NCI-H2196 (cell line): ENCODE data around the gene ZNF654.
"Not testable (repeated sequence)": the region's sequence is repeated elsewhere in the genome, so short reads cannot be mapped to it uniquely, and the experiment has no call there.

ENCODE experiments used
- DNase-seq: peaks from one replicate; lab custom pipeline; 2025; ENCODE audit not compliant: unreplicated experiment; lab: John Stamatoyannopoulos, UW

The ZNF654 gene

DNA sequence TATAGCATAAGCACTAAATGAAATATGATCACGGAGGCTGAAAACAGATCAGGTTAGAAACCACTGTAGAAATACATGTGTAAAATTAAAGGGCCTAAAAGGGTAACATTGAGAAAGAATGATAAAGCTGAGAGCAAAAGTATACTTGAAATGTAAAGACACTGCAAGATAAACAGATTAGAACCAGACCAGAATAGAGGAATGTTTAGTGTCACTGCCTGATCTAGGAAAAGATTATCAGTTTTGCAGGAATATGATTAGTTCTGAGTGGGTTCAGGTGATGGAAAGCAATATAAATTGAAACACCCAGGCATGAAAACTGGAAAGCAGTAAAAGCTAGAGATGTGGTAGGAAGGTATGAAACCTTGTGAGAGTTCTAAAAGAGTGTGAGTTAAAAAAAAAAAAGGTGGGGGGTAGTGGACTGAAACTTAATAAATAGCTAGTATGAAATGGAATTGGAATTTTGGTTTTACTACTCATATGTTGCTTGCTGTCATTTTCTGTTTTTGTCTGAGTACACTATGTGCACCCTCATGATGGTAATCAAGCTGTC lies 74.7 kb downstream of the ZNF654 start:
- DNase-seq, result no peak

DNA sequence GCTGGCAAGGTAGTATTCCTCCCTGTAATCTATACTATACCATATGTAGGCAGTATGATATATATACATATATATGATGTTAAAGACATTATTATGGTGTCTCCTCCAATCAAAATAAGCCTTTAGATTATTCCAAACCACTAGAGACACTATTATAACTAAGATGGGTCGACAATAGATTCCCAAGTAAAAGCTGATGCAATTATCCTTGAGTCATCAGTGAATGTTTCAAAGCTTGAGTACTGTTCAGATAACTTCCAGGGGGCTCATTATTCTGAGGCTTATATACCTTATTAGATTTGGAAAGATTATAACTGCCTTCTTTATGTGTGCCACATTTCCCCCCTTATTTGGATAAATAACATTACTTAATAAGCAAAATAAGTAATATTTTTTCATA lies 78.8 kb downstream of the ZNF654 start:
- DNase-seq, result no peak

DNA sequence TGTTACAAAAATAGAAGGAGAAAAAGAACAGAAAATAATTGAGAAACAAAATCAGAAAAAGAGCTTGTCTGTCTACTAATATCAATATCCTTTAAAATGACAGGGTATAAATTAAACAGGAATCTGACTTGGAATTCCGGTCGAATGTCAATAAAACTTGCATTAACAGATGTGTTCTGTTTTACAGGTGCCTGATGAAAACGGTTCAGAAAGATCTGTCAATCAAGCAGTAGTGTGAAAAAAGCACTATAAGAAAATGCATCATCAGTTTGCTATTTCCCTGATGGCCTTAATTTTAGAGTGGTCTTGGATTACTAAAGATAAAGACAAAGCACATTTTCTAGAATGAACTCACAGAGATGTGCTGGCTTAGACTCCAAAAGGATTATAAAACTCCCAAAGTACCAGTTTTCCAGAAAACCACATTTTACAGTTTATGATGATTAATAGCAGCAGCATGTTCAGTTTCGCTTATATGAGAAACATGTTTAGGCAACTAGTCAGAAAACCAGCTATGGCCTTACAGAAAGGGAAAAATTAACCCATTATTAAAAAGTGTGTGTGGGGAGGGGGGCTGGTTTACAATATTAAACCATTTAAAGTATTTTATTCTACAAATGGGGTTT lies 82.5 kb downstream of the ZNF654 start:
- no peak for DNase-seq

DNA sequence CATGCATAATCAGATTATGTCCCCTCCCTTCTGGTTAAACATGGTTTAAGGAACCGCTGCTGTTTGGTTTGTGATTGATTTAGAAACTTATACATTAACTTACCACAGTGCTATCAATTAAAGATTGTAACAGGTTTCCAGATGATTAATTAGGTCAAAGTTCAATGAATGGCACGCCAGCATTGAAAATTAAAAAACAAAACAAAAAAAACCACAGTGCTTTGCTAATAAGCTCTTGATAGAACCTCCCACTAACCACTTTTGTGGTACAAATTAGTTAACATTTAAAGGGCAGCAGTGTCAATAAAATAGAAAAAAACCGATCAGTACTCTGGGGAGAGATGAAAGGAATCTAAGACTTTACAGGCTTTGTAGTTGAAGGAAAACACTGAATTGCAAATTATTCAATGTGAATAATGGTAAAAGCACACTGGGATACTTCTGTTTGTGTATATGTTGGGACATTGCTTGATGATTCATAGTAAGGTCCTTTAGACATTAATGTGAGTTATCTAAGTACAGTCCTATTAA lies 83.1 kb downstream of the ZNF654 start:
- DNase-seq, result no peak

DNA sequence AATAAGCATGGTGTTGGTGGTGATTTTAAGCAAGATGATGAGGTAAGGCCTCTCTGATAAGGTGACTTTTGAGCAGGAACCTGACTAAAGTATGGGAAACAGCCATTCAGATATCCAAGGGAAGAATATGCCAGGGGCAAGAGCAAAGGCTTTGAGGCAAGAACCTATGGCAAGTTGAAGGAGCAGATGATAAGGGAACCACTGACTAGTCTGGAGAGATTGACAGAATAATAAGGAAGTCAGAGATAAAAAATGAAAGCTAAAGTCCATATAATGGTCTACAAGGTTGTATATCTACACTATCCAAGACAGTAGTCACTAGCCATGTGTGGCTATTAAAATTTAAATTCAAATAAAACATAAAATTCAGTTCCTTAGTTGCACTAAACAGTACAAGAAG lies 88.2 kb downstream of the ZNF654 start:
- DNase-seq, result no peak

DNA sequence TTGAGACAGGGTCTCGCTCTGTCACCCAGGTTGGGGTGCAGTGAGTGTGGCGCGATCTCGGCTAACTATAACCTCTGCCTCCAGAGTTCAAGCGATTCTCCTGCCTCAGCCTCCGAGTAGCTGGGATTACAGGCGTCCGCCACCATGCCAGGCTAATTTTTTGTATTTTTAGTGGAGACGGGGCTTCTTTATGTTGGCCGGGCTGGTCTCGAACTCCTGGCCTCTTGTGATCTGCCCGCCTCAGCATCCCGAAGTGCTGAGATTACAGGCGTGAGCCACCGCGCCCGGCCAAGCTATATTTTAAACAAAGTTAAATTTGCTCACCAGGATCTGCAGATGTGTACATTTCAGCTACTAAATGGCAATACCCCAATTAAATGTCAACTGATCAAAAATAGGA lies 89.6 kb downstream of the ZNF654 start:
- DNase-seq, result no peak

DNA sequence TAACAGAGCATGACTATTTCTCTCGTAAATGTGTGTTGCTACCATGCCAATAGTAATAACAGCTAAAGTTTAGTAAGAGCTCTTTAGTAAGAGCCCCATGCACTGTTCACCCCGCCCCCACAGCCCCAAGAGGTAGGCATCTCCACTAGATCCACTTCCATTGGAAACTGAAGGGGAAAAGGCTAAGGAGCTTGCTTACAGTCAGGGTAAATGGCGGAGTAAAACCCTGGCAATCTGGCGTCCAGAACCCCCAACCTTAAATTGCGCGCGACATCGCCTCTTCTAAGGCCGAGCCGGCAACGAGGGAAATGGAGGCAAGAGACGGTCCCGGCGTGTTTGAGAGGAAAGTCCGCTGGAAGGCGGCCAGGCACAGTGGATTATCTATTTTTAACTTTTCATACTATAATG lies 90.0 kb downstream of the ZNF654 start:
- DNase-seq, result peak; percentile 36

DNA sequence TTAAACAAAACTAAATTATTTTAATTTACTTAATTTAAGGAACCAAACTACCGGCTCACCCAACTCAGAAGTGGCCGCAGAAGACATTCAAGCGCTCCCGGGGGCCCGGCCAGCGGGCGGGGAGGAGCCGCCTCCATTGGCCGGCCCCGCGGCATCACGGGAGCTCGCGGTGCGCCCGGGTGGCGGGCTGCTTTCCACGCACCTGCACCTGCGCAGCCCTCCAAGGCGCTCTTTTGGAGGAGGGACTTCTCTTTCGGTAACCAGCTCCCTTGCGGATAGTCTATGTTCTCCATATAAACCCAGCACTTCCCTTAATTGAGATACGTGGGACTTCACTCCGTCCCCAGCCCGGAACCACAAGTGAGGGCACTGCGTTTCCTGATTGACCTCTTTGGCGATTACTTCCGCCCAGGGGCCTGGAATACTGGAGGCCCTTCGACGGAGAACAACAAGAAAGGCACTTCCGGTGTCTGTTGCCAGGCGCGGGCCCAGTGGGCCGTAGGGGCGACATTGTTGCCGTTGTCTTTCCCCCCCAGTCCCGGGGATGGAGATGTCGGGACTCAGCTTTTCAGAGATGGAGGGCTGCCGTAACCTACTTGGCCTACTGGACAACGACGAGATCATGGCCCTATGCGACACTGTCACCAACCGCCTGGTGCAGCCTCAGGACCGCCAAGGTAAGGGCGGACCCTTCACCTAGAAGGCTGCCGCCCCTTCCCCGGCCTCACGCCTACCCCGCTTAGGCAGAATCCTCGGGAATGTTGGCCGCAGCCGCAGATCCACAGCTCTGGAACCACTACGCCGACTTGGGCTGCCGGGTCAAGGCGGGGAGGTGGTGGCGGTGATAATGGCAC lies 90.7 kb downstream of the ZNF654 start, which contains the start of gene C3orf38:
Gene C3orf38, plus strand, starts transcription at position 451 of the 854 bp plus-strand sequence. Its CDS starts 94 bp downstream, at position 545.
- peak; percentile 71 for DNase-seq

DNA sequence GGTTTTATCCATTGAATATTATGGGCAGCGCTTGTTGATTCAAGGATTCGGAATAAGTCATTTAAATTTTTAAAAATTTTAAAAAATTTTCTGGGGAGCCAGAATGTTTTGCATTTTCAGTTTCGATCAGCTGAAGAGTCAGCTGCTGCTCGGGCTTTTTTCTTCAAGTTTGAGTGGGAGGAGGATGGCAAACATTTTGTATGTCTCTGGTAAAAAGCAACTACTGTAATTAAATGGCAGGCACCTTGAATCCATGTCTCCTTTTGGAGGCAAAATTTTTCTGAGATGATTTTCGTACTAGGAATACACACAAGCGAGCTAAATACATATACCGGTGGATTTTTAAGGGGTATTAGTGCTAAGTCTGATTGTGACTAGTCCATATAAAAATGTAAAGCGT lies 91.3 kb downstream of the ZNF654 start:
- DNase-seq, result no peak

DNA sequence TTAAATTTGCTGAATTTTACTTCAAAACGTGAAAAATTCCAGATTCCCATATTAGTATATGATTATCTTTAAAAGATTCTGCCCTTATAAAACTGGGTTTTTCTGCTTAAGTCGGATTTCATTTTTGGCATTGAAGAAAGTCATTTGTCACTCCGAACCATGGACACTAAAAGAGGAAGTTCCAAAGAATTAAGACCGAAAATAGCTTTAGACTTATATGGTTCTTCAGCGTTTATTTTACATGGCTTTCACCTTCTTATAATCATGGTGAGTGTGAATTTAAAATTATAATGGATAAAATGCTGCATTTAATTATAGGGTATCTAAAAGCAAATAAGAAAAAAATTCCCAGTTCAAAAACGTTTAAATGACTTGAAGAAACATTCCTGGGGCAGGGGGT lies 91.8 kb downstream of the ZNF654 start:
- DNase-seq, result no peak

DNA sequence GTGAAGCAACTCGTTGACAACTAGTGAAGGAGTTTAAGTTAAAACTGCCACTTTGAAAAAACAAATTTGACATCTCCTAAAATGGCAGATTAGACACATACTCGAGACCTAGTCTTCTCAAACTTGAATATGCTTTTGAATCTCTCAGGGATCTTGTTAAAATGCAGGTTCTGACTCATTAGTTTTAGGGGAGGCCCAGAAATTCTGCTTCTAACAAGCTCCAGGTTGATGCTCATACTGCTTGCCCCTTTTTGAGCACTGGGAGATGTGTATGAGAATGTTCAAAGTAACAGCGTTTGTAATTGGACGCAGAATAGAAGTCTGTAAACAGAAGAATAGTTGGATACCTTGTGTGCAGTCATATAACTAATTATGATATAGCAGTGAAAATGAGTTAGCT lies 92.3 kb downstream of the ZNF654 start:
- DNase-seq, result no peak

DNA sequence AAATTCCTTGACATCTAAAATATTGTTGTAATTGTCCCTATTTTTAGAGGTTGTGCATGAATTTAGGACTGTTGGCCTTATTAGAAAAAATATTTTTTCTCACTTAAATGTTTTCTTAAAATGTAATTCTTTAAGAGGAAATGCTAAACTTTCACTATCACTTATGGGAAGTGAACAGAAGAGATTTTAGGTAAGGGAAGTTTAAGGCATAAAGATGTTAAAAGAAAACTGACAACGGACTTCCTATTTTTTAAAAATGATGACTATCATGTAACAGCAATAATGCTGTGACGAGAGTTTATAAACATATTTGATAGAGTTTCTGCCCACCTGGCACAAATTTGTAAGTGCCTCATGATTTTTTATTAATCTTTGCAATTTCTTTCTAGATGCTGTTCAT lies 93.8 kb downstream of the ZNF654 start:
- no peak for DNase-seq

DNA sequence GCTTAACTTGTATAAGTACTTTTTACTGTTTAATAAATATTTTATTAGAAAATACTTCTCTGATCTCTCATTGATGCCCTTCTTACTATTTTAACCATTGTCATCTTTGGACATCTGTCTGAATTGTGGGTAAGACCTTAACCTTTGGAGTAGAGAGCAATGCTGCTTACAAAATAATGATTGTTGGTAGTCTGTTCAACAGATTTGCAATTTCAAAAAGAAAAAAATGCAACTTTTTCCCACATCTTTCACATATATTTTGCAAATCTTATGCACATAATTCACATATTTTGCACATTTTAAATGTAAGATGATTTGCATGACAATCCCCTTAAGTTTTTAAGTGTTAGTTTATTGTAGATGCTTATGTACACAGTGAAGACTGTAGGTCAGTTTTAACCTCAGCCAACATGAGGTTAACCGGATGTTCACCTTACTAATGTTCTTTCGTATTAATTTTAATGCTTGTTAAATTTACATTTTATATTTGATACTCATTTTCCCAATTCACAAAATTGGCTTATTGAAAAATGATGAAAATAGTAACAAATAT lies 107.4 kb downstream of the ZNF654 start:
- DNase-seq, result no peak

DNA sequence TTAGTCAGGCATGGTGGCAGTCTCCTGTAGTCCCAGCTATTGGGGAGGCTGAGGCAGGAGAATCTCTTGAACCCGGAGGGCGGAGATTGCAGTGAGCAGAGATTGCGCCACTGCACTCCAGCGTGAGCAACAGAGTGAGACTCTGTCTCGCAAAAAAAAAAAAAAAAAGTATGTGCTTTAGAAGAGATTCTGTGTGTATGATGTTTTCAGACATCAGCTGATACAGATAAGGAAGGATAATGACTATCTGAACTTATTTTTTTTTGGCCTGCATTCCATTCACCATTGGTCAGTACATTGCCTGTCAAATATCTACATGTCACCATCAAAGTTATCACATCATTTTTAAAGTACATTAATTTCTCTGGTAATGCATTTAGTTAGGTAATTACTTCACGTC lies 108.1 kb downstream of the ZNF654 start:
- DNase-seq, result no peak

DNA sequence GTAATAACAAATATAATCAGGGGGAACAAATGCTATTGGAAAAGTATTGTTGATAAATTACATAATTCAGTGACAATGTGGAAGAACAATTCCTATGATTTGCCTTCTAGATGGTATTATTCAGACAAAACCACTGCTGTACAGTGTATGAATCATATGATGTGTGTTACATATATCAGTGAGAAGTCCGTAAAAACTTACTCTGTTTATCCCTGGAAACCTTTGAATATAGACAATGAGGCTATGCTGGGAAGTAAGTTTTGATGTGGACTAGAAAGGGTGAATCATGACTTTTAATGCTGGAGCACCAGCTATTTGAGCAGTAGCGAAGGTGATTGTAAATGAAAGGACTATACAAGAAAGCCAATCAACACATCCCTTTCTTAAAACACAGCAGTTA lies 108.6 kb downstream of the ZNF654 start:
- DNase-seq, result no peak

DNA sequence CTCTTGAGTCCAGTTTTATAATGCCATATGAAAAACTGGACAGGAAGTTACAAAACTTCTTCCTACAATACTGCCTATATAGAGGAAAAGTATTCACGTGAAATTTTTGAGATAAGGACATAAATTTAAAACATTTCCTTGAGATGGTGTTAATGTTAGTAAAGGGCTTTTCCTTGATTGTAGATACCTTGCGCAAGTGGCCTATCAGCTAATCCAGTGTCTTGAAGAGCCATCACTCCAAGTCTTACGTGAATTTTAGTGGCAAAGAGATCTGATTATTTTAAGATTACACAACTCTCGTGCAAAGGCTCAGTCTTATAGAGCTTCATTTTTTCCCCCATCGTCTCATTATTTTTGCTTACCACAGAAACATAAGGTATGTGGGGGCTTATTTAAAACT lies 109.1 kb downstream of the ZNF654 start:
- no peak for DNase-seq

DNA sequence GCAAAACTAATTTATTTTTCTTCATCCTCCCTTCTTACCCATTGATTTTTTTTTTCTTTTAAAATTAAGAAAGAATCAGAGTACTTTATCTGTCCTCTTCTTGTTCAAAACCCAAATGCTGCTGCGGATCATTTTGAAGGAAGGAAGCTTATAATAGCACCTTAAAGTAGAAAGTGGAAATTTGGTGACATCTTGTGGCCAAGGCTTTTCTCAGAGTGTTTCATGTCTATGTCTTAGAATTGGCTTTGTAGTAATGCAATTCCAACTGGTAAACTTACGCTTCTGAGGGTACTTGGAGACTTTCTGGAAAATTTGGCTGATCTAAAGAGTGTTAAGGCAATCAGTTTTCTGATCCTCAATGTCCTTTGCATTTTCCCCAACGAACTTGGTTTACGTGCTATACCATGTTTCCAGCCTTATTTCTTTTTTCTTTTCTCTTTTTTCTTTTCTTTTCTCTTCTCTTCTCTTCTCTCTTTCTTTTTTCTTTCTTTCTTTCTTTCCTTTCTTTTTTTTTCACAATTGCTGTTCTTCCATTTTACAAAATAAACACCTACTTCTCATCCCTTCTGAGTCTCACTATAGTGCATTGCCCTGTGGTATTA lies 121.4 kb downstream of the ZNF654 start:
- DNase-seq, result peak; percentile 0

DNA sequence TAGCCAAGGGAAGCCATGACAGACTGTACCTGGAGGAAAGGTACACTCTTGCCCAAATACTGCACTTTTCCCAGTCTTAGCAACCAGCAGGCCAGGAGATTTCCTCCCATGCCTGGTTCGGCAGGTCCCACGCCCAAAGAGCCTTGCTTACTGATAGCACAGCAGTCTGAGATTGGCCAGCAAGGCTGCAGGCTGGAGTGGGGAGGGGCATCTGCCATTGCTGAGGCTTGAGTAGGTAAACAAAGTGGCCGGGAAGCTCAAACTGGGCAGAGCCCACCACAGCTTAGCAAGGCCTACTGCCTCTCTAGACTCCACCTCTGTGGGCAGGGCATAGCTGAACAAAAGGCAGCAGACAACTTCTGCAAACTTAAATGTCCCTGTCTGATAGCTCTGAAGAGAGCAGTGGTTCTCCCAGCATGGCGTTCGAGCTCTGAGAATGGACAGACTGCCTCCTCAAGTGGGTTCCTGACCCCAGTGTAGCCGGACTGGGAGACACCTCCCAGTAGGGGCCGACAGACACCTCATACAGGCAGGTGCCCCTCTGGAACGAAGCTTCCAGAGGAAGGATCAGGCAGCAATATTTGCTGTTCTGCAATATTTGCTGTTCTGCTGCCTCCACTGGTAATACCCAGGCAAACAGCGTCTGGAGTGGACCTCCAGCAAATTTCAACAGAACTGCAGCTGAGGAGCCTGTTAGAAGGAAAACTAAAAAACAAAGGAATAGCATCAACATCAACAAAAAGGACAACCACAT lies 123.3 kb downstream of the ZNF654 start:
- not testable (repeated sequence) for DNase-seq

DNA sequence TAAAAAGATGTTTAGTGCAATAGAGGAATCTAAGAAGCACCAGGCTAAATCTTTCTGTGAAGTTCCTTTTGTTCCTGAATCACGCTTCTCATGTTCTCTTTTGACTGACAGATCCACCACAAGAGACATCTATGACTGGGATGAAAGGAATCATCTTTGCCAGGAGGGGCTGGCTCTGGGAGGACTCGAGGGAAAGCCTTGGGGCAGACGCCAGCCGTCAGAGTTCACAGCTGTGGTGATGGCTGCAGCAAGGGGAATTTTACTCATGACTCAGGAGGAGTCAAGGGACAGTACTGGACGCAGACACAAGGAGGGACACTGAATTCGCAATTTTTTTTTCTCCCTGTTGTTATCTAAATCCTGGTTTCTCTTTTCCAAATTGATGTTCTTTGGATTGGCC lies 129.4 kb downstream of the ZNF654 start:
- DNase-seq, result no peak

DNA sequence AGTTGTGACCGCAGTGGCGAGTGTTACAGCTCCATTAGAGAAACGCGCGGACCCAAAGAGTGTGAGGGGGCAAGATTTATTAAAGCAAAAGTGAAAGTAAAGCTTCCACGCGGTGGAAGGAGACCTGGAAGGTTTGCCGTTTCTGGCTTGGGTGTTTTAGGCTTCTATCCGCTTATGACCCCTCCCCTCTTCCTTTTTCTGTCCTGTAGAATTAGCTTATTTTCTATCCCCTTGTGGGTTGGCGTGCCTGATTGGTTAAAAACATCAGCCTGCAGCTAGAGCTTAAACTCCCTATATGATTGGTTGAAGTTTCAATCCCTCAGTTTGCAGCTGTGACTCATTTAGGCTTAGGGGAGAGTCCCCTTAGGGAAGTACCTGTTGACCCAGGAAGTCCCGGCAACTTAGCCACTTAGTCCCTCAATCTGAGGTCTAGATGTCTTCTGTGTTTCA lies 130.3 kb downstream of the ZNF654 start:
- DNase-seq, result no peak
